IMR-90 (cell line): Measurements from ENCODE around the gene SENP5. TPM values are rescaled to one million over a fixed set of nuclear protein-coding genes. Genes with fewer than 3 reads are reported as not detected.

Source experiments
- ATAC-seq: fragments of 200-7000 bp; cut with Tn5 transposase; 2 replicates; pipeline ENCODE4 v1.9.1; 2020; ENCODE audit warnings: low read depth, mild to moderate bottlenecking, moderate library complexity
- BruUV-seq: library from RNA; stranded (reverse); fragments of 400-500 nt; replicated peaks from 2 replicates; lab custom pipeline; 2021; lab: Mats Ljungman, UMichigan
- CTCF ChIA-PET: fragments of 300-600 bp; formaldehyde crosslinking; extraction: SDS; loops from one replicate; lab custom pipeline; 2021; ENCODE audit warnings: antibody characterized with exemption; lab: Yijun Ruan, JAX
- POLR2A ChIA-PET: fragments of 300-600 bp; sonication (Branson Sonifier 250); formaldehyde crosslinking; loops from one replicate; lab custom pipeline; 2022; ENCODE audit warnings: antibody characterized with exemption; ENCODE audit not compliant: unreplicated experiment; lab: Charles Lee
- DNase-seq: peaks from one replicate; pipeline ENCODE4 v3.0.0; 2013
- H2AFZ ChIP-seq: replicated peaks from 2 replicates; pipeline ENCODE3; 2013; ENCODE audit warnings: low read length, mild to moderate bottlenecking; ENCODE audit not compliant: poor library complexity
- H2AK5ac ChIP-seq: 2 replicates; pipeline ENCODE4 v1.6.1; 2013; ENCODE audit warnings: low read depth, low read length, inconsistent platforms
- H2AK9ac ChIP-seq: replicated peaks from 2 replicates; pipeline ENCODE3; 2013; ENCODE audit warnings: mild to moderate bottlenecking, low read depth, low read length, moderate library complexity; ENCODE audit not compliant: poor library complexity
- H2BK120ac ChIP-seq: 2 replicates; pipeline ENCODE4 v1.6.1; 2013; ENCODE audit warnings: low read depth, low read length, inconsistent platforms
- H2BK15ac ChIP-seq: 3 replicates; pipeline ENCODE4 v1.6.1; 2013; ENCODE audit warnings: low read depth, low read length, inconsistent platforms
- H2BK20ac ChIP-seq: 2 replicates; pipeline ENCODE4 v1.6.1; 2013; ENCODE audit warnings: low read depth, mild to moderate bottlenecking, inconsistent platforms, low read length, moderate library complexity
- H2BK5ac ChIP-seq: 2 replicates; pipeline ENCODE4 v1.6.1; 2013; ENCODE audit warnings: mild to moderate bottlenecking, low read depth, low read length, inconsistent platforms; ENCODE audit not compliant: poor library complexity, severe bottlenecking
- H3K14ac ChIP-seq: replicated peaks from 2 replicates; pipeline ENCODE4 v1.6.1; 2013; ENCODE audit warnings: low read depth, low read length, inconsistent platforms
- H3K18ac ChIP-seq: 2 replicates; pipeline ENCODE4 v1.6.1; 2013; ENCODE audit warnings: low read depth, low read length, control low read depth
- H3K23ac ChIP-seq: 2 replicates; pipeline ENCODE4 v1.6.1; 2013; ENCODE audit warnings: low read depth, low read length, inconsistent platforms
- H3K27ac ChIP-seq: 2 replicates; pipeline ENCODE4 v1.5.1; 2013; ENCODE audit warnings: mild to moderate bottlenecking, control low read depth, low read length; ENCODE audit not compliant: insufficient read depth
- H3K27me3 ChIP-seq: 2 replicates; pipeline ENCODE4 v1.6.1; 2013; ENCODE audit warnings: low read length; ENCODE audit not compliant: control insufficient read depth, insufficient read depth
- H3K36me3 ChIP-seq: 2 replicates; pipeline ENCODE4 v1.6.1; 2013; ENCODE audit warnings: low read length, mixed read lengths; ENCODE audit not compliant: control insufficient read depth, insufficient read depth
- H3K4ac ChIP-seq: 2 replicates; pipeline ENCODE4 v1.6.1; 2013; ENCODE audit warnings: low read depth, low read length, inconsistent platforms
- H3K4me1 ChIP-seq: 2 replicates; pipeline ENCODE4 v1.6.1; 2013; ENCODE audit warnings: low read length, mixed read lengths; ENCODE audit not compliant: control insufficient read depth, insufficient read depth
- H3K4me2 ChIP-seq: 2 replicates; pipeline ENCODE4 v1.6.1; 2013; ENCODE audit warnings: low read depth, mild to moderate bottlenecking, control low read depth, low read length, moderate library complexity
- H3K4me3 ChIP-seq: 2 replicates; pipeline ENCODE4 v1.5.1; 2013; ENCODE audit warnings: low read depth, mild to moderate bottlenecking, control low read depth, low read length, moderate library complexity; ENCODE audit not compliant: insufficient read depth
- H3K56ac ChIP-seq: 2 replicates; pipeline ENCODE4 v1.6.1; 2013; ENCODE audit warnings: low read length, inconsistent platforms; ENCODE audit not compliant: insufficient read depth; ENCODE audit errors: extremely low read depth
- H3K79me1 ChIP-seq, 2 experiments: 2 replicates each; pipeline ENCODE4 v1.6.1; 2013; ENCODE audit warnings: low read length in 2 of 2, inconsistent platforms in 1 of 2, low read depth in 1 of 2
- H3K9ac ChIP-seq: 2 replicates; pipeline ENCODE4 v1.6.1; 2013; ENCODE audit warnings: low read depth, low read length, control low read depth
- H3K9me1 ChIP-seq: 2 replicates; pipeline ENCODE4 v1.6.1; 2013; ENCODE audit warnings: low read length, inconsistent platforms; ENCODE audit not compliant: insufficient read depth
- H3K9me3 ChIP-seq: 2 replicates; pipeline ENCODE4 v1.6.1; 2013; ENCODE audit warnings: low read length; ENCODE audit not compliant: control insufficient read depth, insufficient read depth
- H4K20me1 ChIP-seq: 2 replicates; pipeline ENCODE4 v1.6.1; 2013; ENCODE audit warnings: low read length, inconsistent platforms; ENCODE audit not compliant: insufficient read depth
- H4K5ac ChIP-seq: 2 replicates; pipeline ENCODE4 v1.6.1; 2013; ENCODE audit warnings: mild to moderate bottlenecking, low read depth, low read length, control low read depth
- H4K8ac ChIP-seq, 2 experiments: 2 replicates each; pipeline ENCODE4 v1.6.1; 2013; ENCODE audit warnings: low read depth in 2 of 2, low read length in 2 of 2, control low read depth in 1 of 2, inconsistent platforms in 1 of 2
- H4K91ac ChIP-seq: 2 replicates; pipeline ENCODE4 v1.6.1; 2013; ENCODE audit warnings: low read depth, low read length, inconsistent platforms; ENCODE audit not compliant: insufficient read depth
- BHLHE40 ChIP-seq: fragments of 150-350 bp; IDR thresholded peaks from 2 replicates; pipeline ENCODE4 v1.6.1; 2016; ENCODE audit warnings: mild to moderate bottlenecking, low read depth, low read length
- CEBPB ChIP-seq: IDR thresholded peaks from 2 replicates; pipeline ENCODE4 v1.6.1; 2012; ENCODE audit warnings: low read depth, low read length, improper control_type of control experiment
- CHD1 ChIP-seq: IDR thresholded peaks from 2 replicates; pipeline ENCODE4 v1.6.1; 2012; ENCODE audit warnings: low read depth, low read length, improper control_type of control experiment
- CTCF ChIP-seq: conservative IDR thresholded peaks from 2 replicates; pipeline ENCODE4 v1.5.1; 2012; ENCODE audit warnings: mild to moderate bottlenecking, low read depth, low read length, improper control_type of control experiment
- ELK1 ChIP-seq: fragments of 150-350 bp; IDR thresholded peaks from 2 replicates; pipeline ENCODE4 v1.6.1; 2016; ENCODE audit warnings: low read depth, mild to moderate bottlenecking, low read length, moderate library complexity, borderline replicate concordance
- FOS ChIP-seq: fragments of 150-350 bp; IDR thresholded peaks from 2 replicates; pipeline ENCODE4 v1.6.1; 2016; ENCODE audit warnings: low read depth, low read length
- MAFK ChIP-seq: IDR thresholded peaks from 2 replicates; pipeline ENCODE4 v1.6.1; 2012; ENCODE audit warnings: low read depth, low read length, improper control_type of control experiment
- MAZ ChIP-seq: IDR thresholded peaks from 2 replicates; pipeline ENCODE4 v1.6.1; 2012; ENCODE audit warnings: low read depth, mild to moderate bottlenecking, low read length, improper control_type of control experiment, moderate library complexity, borderline replicate concordance
- MXI1 ChIP-seq: IDR thresholded peaks from 2 replicates; pipeline ENCODE4 v1.6.1; 2012; ENCODE audit warnings: low read depth, mild to moderate bottlenecking, low read length, moderate library complexity, borderline replicate concordance
- NFE2L2 ChIP-seq: fragments of 150-350 bp; IDR thresholded peaks from 2 replicates; pipeline ENCODE4 v1.6.1; 2016; ENCODE audit warnings: low read depth, mild to moderate bottlenecking, low read length
- POLR2A ChIP-seq: IDR thresholded peaks from 2 replicates; pipeline ENCODE4 v1.6.1; 2012; ENCODE audit warnings: mild to moderate bottlenecking, low read depth, low read length
- RAD21 ChIP-seq: IDR thresholded peaks from 2 replicates; pipeline ENCODE4 v1.6.1; 2012; ENCODE audit warnings: low read length, improper control_type of control experiment
- RCOR1 ChIP-seq: IDR thresholded peaks from 2 replicates; pipeline ENCODE4 v1.6.1; 2012; ENCODE audit warnings: mild to moderate bottlenecking, low read length, improper control_type of control experiment; ENCODE audit not compliant: insufficient replicate concordance
- RFX5 ChIP-seq: IDR thresholded peaks from 2 replicates; pipeline ENCODE4 v1.8.0; 2012; ENCODE audit warnings: low read depth, mild to moderate bottlenecking, low read length, moderate library complexity
- SMC3 ChIP-seq: fragments of 150-350 bp; IDR thresholded peaks from 2 replicates; pipeline ENCODE4 v1.6.1; 2016; ENCODE audit warnings: low read depth, mild to moderate bottlenecking, antibody characterized with exemption, low read length, moderate library complexity
- USF2 ChIP-seq: fragments of 150-350 bp; IDR thresholded peaks from 2 replicates; pipeline ENCODE4 v1.6.1; 2017; ENCODE audit warnings: mild to moderate bottlenecking, antibody characterized with exemption, low read length, low read depth
- WGBS, 2 experiments: methylation state at CpG; one replicate each; pipeline versions ENCODE4 v1.1.5 to v1.1.7; 2013; ENCODE audit warnings: missing lambda C conversion rate in 2 of 2; ENCODE audit not compliant: insufficient read length in 1 of 2; ENCODE audit errors: extremely low coverage in 2 of 2; 5-methylcytosine and 5-hydroxymethylcytosine counted together
- dilution Hi-C: fragments of 300-500 bp; cut with HindIII; formaldehyde crosslinking; loops from one replicate; pipeline ENCODE4 v1.14.3; 2018; ENCODE audit warnings: low sequenced_read_pairs; ENCODE audit not compliant: unreplicated experiment
- in situ Hi-C: fragments of 300-500 bp; cut with MboI; formaldehyde crosslinking; loops from 3 replicates; pipeline ENCODE4 v1.14.3; 2019; ENCODE audit warnings: low sequenced_read_pairs, inconsistent platforms, mixed read lengths
- intact Hi-C: fragments of 100-400 bp; cut with micrococcal nuclease; formaldehyde crosslinking; loops from 2 replicates; pipeline ENCODE4 v1.10.0; 2022
- polyA plus RNA-seq, 3 experiments: library from polyadenylated mRNA; depleted of rRNA; stranded (reverse); fragments of >200 nt; gene quantifications; 2 replicates each; pipeline ENCODE4 v1.2.3, GENCODE V29; 2012; ENCODE audit warnings: low replicate concordance in 1 of 3
- total RNA-seq: library from RNA; depleted of rRNA; stranded (reverse); fragments of >200 nt; gene quantifications from 2 replicates; pipeline ENCODE4 v1.2.3, GENCODE V29; 2012

Gene SENP5
- total and polyA plus RNA-seq, 2 of the 4 experiments (the other 2 are of a cell fraction), result 7.4 to 44.4 TPM

GRCh38 chr3:196918968-196919367, 51.2 kb downstream of the SENP5 start:
- no peak overlapping the region for H3K9ac ChIP-seq
- in situ Hi-C loops, result no loop called here
- no peak overlapping the region for H4K8ac ChIP-seq
- ATAC-seq, result no peak
- no peaks in the 10 kb centered on the region for H3K4me1 ChIP-seq
- no peak overlapping the region for H3K23ac ChIP-seq
- no peak overlapping the region for H2BK20ac ChIP-seq
- dilution Hi-C loops, result no loop called here
- WGBS, 2 experiments, result no CpG with 5 or more reads among the region's 2 CpGs
- H2BK120ac ChIP-seq, result no peak overlapping the region
- H4K20me1 ChIP-seq, result no peaks in the 10 kb centered on the region
- H4K5ac ChIP-seq, result no peak overlapping the region
- BruUV-seq, result no TSS peak
- H3K4ac ChIP-seq, result no peak overlapping the region
- no peaks in the 10 kb centered on the region for H3K9me3 ChIP-seq
- no peak overlapping the region for H2BK15ac ChIP-seq
- H3K27me3 ChIP-seq, result no peaks in the 10 kb centered on the region
- ChIA-PET CTCF (no interaction called here), POLR2A (no interaction called here)
- H2BK5ac ChIP-seq, result no peak overlapping the region
- H3K9me1 ChIP-seq, result no peaks in the 10 kb centered on the region; the same call in 1 of the 2 replicates
- intact Hi-C loops, result no loop called here
- no peak overlapping the region for H4K91ac ChIP-seq
- H3K18ac ChIP-seq, result no peak overlapping the region
- H3K4me3 ChIP-seq, result no peak overlapping the region
- H2AFZ ChIP-seq, result no peak overlapping the region
- DNase-seq, result no peak
- H3K14ac ChIP-seq, result no peak overlapping the region
- H3K79me1 ChIP-seq, result peaks cover 0 to 15% of the 10 kb centered on the region in 2 experiments
- no peak overlapping the region for H3K27ac ChIP-seq
- H2AK9ac ChIP-seq, result no peak overlapping the region
- H3K56ac ChIP-seq, result no peak overlapping the region
- TF ChIP-seq CHD1 (no peak), USF2 (no peak), RAD21 (no peak), CEBPB (no peak), ELK1 (no peak), MAZ (no peak), MAFK (no peak), RFX5 (no peak), SMC3 (no peak), BHLHE40 (no peak), NFE2L2 (no peak), RCOR1 (no peak), POLR2A (no peak), MXI1 (no peak), CTCF (no peak), FOS (no peak)
- no peak overlapping the region for H3K4me2 ChIP-seq
- H3K36me3 ChIP-seq, result peaks cover 19% of the 10 kb centered on the region
- H2AK5ac ChIP-seq, result no peak overlapping the region
